ENCODE results near the gene TIPIN.
A peak's percentile ranks its signal among the peaks of the same experiment; 100 is the strongest.

TIPIN gene

DNA sequence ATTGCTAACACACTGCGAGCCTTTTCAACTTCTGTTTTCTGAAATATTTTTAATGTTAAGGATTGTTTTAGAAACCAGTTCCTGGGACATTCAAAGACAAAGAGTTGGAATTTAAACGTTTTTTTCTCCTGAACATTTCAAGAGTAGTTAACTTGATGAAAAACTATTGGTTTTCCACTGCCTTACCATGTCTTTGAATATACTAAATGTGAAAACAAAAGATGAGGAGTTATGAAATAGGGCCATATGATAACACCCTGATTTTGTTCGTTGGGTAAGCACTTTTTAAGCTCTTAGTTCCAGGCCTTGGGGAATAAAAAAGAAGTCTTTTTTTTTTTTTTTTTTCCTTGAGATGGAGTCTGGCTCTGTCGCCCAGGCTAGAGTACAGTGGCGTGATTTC lies 60.3 kb downstream of the TIPIN start:
- DNase-seq = no peak

- no peak for DNase-seq
Measured at GRCh38 chr15:66294932-66295235, 61.6 kb downstream of the TIPIN start.

- DNase-seq = no peak
Measured at GRCh38 chr15:66294157-66294931, 62.1 kb downstream of the TIPIN start.

DNA sequence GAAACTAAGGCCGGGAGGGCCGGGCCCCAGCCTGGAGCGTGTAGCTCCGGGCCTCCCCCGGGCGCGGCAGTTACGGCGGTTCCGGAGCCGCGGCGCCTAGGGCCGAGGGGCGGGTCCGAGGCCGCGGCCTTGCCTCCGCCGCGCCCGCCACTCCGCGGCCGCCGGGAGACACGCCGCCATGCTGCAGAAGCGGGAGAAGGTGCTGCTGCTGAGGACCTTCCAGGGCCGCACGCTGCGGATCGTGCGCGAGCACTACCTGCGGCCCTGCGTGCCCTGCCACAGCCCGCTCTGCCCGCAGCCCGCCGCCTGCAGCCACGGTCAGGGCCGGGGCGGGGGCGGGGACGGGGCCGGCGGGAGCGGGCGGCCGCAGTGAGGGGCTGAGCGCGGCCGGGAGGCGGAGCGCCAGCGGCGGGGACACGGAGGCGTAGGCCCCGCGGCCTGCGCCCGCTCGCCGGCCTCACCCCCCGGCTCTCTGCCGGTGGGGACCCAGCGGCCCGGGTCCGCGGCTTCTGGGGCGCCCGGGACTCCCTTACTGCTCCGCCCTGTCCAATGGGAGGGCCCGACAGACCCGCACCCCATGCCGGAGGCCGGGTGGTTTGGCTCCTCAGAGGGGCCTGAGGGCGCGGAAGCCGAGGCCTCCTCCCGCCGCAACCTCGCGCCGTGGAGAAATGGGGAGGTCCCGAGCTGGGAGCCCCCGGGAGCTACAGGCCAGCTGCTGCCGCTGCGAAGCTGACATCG lies 62.9 kb downstream of the TIPIN start, which contains the start of gene DIS3L:
DIS3L (plus strand) TSS at position 150 of the 738 bp plus-strand sequence; CDS start at position 179, 29 bp downstream.
- DNase-seq = no peak

GRCh38 chr15:66292571-66293418 lies 63.7 kb downstream of the TIPIN start:
- no peak for DNase-seq

DNA sequence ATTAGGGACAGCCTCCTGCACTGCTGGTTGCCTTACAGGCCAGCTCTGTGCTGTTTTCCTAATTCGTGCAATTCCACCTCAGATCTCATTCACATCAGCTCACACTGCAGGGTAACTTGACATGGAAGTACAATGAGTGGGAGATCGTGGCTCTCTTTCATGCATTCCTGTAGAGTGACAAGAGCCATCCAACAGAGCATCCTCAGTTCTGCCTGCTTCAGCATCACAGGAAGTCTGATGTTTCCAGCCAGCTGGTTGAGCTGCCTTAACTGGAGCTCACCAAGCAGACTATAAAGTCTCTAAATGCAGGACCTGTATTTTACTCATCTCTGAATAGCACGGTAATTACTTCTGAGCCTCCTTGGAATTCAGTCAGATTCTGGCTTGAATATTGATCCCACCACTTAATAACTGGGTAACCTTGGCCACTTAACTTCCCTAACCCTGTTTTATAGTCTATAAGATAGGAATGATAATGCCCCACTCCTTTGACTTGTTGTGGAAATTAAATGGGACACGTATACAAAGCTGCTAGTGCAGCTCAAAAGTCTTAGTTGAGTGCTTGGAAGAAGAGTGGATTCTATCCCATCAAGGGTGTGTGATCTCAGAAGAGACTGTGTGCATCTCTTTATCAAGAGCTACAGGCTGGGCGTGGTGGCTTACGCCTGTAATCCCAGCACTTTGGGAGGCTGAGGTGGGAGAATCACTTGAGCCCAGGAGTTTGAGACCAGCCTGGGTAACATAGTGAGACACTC lies 64.5 kb downstream of the TIPIN start:
- DNase-seq = no peak

DNA sequence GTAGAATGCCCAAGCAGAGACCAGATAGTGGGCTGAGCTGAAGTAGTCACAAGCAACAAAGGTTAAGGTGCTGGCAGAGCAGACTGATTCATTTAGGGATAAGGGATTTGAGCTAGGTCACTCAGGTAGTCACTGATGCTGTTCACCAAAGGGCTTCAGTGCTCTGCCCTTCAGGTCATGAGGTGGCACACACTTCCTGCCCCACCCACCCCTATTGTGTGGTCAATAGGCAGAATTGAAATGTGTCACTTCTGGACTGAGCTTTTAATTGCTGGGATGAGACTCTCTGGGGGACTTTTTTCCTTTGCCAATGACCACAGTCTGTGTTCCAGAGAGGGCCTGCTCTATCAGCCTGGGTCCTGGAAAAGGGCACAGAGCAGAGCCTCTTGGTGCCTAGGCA lies 66.0 kb downstream of the TIPIN start:
- DNase-seq = no peak

- DNase-seq = no peak
Measured at GRCh38 chr15:66290007-66290406, 66.5 kb downstream of the TIPIN start.

- DNase-seq = no peak
Measured at GRCh38 chr15:66288551-66289185, 67.8 kb downstream of the TIPIN start.

- no peak for DNase-seq
Measured at GRCh38 chr15:66288093-66288492, 68.4 kb downstream of the TIPIN start.

GRCh38 chr15:66287461-66288057 lies 68.9 kb downstream of the TIPIN start:
- peak; percentile 22 for DNase-seq
